Glomerular visceral epithelial cell (primary cell): ENCODE data around the gene PPAN.

Experiments
- DNase-seq: peaks from one replicate; pipeline ENCODE4 v3.0.0-alpha.2; 2016; ENCODE audit errors: extremely low spot score

Gene PPAN

GRCh38 chr19:10139952-10140351, 33.8 kb downstream of the PPAN start:
- no peak for DNase-seq

DNA sequence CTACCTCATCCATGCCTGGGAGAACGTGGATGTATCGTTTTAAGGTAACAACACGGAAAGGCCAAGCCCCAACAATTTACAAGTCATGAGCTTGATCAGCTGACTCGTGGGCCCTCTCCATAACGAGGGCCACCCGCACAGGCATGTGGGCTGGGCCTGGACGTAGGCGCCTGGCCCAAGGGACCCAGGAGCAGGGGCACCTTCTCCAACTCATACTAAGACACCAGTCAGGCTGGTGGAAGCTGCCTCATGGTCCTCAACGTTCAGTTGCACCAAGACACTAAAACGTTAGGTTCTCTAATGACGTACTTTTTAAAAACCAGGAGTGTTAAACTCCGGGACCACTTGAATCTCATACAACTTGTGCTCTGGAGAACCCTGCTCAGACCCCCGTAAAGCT, 35.3 kb downstream of the PPAN start:
- DNase-seq, result no peak

DNA sequence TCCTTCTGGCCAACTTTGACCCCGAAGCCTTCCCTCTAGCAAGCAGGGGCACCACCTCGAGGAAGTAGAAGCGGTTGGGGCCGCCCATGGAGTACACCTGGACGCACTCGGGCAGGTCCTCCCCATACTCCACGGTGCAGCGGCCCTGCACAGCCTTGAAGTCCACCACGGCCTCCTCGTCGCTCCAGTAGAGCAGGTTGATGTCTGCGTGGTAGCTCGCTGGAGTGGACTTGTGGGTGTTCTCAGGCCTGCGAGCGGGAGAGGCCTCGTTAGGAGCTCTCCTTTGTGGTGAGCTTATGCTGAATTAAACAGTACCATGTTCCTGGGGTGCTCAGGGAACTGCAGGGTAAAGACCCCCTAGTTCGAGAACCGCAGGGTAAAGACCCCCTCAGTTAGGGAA, 35.8 kb downstream of the PPAN start:
- no peak for DNase-seq

DNA sequence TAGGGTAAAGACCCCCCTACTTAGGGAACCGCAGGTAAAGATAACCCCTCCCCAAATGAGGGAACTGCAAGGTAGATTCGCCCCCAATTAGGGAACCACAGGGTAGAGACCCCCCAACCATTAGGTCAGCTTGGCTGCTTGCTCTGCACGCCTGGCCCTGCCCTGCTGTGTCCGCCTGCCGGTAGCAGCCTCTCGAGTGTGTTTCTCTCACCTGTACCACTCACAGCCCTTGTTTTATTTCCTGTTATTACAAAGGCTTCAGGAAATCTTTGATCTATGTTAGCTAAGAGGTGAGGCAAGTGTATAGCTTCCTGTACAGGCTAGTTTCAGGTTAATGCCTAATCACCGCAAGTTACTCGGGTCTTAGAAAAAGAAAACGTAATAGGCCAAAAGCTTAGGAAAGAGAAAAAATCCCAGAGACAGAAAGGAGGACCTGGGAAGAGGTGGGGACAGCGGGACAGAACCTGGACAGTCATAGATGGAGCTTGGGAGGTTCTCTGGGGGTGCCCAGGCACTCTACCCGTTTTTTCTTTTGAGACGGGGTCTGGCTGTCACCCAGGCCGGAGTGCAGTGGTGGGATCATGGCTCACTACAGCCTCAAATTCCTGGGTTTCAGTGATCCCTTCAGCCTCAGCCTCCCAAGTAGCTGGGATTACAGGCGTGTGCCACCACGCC, 36.7 kb downstream of the PPAN start:
- no peak for DNase-seq

DNA sequence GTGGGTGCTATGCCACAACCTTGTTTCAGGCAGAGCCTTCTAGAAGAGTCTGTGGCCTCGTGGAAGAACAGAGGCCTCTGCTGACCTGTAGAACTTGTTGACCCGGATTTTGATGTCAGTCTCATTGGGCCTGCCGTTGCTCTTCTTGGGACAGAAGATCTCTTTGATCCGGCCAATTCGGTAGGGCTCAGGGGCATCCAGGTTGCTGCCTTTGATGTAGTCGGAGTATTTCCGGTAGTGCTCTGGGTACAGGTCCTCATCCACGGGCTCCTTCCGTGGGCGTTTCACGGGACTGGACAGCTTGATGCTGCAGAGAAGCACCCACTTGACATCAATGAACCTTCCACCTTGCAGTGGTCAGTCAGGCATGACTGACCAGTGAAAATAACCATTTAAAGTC, 37.5 kb downstream of the PPAN start:
- no peak for DNase-seq

DNA sequence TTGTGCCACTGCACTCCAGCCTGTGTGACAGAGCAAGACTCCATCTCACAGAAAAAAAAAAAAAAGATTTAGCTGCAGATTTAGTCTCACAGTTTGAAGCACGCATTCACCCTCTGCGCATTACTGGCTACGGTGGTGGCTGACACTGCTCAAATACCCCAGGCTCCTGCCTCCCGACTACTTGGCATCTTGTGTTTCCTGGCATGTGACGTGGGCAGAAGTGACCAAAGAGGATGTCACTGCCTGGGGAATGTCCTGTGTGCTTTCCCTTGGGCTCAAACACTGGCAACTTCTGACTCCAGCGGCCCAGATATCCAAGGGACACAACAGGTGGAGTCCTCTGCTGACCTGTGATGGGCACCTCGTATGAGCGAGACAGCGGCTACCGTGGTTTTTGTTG, 38.2 kb downstream of the PPAN start:
- DNase-seq, result no peak

- DNase-seq, result no peak
Observed at GRCh38 chr19:10145031-10145430, 38.9 kb downstream of the PPAN start.

- DNase-seq, result no peak
Observed at GRCh38 chr19:10146142-10146541, 40.0 kb downstream of the PPAN start.

- no peak for DNase-seq
Observed at GRCh38 chr19:10149427-10149826, 43.3 kb downstream of the PPAN start.

DNA sequence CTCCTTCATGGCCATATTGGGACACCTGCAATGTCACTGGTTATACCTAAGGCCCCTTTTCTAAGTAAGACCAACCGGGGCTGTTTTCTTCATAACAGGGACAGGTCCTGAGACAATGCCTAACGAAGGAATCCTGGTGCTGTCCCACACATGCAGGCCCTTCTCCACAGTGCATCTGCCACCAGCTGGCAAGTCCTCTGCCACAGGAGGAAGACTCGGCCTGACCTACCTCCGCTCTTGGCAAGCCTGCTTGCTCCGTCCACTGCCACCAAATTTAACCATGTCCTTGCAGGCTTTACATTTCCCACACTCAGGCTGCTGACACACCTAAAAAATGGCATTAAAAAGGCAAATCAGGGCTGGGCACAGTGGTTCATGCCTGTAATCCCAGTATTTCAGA, 45.4 kb downstream of the PPAN start:
- DNase-seq, result no peak

GRCh38 chr19:10152100-10152499, 45.9 kb downstream of the PPAN start:
- no peak for DNase-seq

DNA sequence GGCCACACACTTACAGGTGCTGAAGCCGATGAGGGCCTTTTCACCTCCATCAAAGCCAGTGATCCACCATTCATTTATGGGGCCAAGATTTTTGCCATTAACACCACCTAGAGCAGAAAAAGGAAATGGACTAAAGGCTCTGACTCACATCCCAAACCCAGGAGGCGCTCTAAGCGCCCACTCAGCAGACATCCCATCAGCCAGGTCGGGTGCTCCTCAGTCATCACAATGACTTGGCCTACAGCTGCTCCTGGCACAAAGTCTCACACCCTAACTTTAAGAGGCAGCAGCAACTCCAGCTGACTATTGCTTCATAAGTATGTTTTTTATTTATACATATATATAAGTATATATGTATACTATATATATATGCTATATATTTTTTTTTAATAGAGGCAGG, 49.7 kb downstream of the PPAN start:
- no peak for DNase-seq

- DNase-seq, result no peak
Observed at GRCh38 chr19:10158071-10158470, 51.9 kb downstream of the PPAN start.

DNA sequence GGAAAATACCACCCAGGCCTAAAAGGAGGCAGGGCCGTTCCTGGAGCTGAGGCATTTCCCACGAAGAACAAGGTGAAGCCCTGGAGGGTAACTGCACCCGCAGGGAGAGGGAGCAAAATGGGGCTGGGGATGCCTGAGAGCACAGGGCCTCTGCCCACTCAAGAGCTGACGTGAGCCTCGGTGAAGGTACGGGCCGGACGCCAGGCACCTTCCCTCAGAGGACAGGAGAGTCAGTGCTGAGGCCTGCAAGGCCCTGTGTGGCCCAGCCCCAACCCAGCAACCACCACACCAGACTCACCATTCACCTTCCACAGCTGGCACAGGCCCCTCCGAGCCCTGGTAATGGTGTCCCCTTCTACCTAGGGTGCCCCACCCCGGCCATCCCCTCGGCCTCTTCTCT, 52.3 kb downstream of the PPAN start:
- no peak for DNase-seq

DNA sequence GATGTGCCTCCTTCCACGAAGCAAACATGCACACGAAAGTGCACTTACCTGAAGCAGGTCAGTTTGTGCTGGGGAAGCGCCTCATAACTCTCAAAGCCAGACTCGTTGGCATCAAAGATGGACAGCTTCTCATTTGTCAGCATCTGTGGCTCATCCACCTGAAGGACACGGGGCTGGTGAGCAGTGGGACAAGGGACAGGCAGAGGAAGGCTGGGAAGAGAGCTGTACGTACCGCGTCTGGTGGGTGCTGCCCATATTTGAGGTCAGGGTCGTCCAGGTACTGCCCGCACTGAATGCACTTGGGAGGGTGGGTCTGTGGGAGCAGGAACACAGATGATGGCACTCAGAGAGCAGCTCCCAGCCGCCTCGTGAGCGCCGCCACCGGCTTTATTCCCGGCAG, 53.4 kb downstream of the PPAN start:
- DNase-seq, result no peak
